DMS153 treated with DMSO at 0.1 percent for 48 hours (cell line): Measurements from ENCODE around the gene SPATA25.

Source experiments
- DNase-seq: peaks from one replicate; lab custom pipeline; 2025; ENCODE audit not compliant: unreplicated experiment; lab: John Stamatoyannopoulos, UW

SPATA25 gene

GRCh38 chr20:45841407-45842129 lies 45.9 kb downstream of the SPATA25 start:
- DNase-seq = no peak

- no peak for DNase-seq
These were observed 46.7 kb downstream of the SPATA25 start for GRCh38 chr20:45840700-45841198.

DNA sequence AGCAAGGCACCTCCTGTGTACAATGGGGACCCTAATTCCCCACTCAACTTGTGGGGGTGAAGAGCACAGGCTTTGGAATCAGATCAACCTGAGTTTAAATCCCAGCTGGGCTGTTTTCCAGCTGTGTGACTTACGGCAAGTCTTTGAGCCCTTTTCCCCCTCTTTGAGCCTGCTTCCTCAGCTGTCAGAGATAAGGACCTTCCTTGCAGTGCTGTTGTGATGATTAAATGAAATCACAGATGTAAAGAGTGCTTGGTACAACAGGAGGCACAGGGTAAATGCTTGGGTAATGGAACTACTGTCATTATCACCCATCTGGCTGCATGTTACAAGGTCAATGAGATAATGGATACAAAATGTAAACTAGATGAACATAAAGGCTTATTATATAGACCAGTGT lies 50.6 kb downstream of the SPATA25 start:
- DNase-seq = no peak
